CD4-positive, alpha-beta T cell (primary cell): ENCODE data around the gene ADAD1. TPM values are rescaled to one million over a fixed set of nuclear protein-coding genes. Genes with fewer than 3 reads are reported as not detected.

Experiments used
- ATAC-seq: fragments of 200-7000 bp; cut with Tn5 transposase; one replicate; pipeline ENCODE4 v1.10.0; 2022; ENCODE audit warnings: mild to moderate bottlenecking; ENCODE audit not compliant: poor library complexity
- CTCF ChIA-PET: fragments of 350-600 bp; sonication (Branson Sonifier 250); formaldehyde crosslinking; loops from one replicate; lab custom pipeline; 2021; ENCODE audit warnings: antibody characterized with exemption, inconsistent platforms; lab: Charles Lee
- POLR2A ChIA-PET: fragments of 350-600 bp; sonication (Branson Sonifier 250); formaldehyde crosslinking; loops from one replicate; lab custom pipeline; 2021; ENCODE audit warnings: antibody characterized with exemption, inconsistent platforms; lab: Charles Lee
- DNase-seq, 14 experiments: peaks; one replicate each; pipeline ENCODE4 v3.0.0-alpha.2; 2013 to 2020; ENCODE audit warnings: mixed read lengths in 2 of 14
- H3K27ac ChIP-seq, 2 donors: one replicate each; pipeline versions ENCODE4 v1.5.1 to v1.7.0; 2013; ENCODE audit warnings: low read length in 2 of 2, low read depth in 1 of 2, mild to moderate bottlenecking in 1 of 2
- H3K27me3 ChIP-seq, 2 experiments: 1 replicate in 1 of 2; 2 replicates in 1 of 2; pipeline versions ENCODE4 v1.6.1 to v1.7.0; 2013; ENCODE audit warnings: low read length in 2 of 2, control low read depth in 1 of 2, mild to moderate bottlenecking in 1 of 2, moderate library complexity in 1 of 2; ENCODE audit not compliant: insufficient read depth in 2 of 2, control insufficient read depth in 1 of 2
- H3K36me3 ChIP-seq: one replicate; pipeline ENCODE4 v1.6.1; 2013; ENCODE audit warnings: low read length, control low read depth; ENCODE audit not compliant: insufficient read depth
- H3K4me1 ChIP-seq: one replicate; pipeline ENCODE4 v1.6.1; 2013; ENCODE audit warnings: low read length, control low read depth; ENCODE audit not compliant: insufficient read depth
- H3K4me3 ChIP-seq: one replicate; pipeline ENCODE4 v1.5.1; 2013; ENCODE audit warnings: mild to moderate bottlenecking, low read length, moderate library complexity
- H3K9me3 ChIP-seq, 2 experiments: 1 replicate in 1 of 2; 2 replicates in 1 of 2; pipeline versions ENCODE4 v1.6.1 to v1.7.0; 2013; ENCODE audit warnings: low read length in 2 of 2, mild to moderate bottlenecking in 2 of 2, control low read depth in 1 of 2, moderate library complexity in 1 of 2; ENCODE audit not compliant: control insufficient read depth in 1 of 2, insufficient read depth in 1 of 2
- H3K27ac Mint-ChIP-seq: one replicate; pipeline ENCODE4 v1.8.0; 2020; ENCODE audit warnings: mixed read lengths
- H3K27me3 Mint-ChIP-seq: one replicate; pipeline ENCODE4 v1.8.0; 2021; ENCODE audit warnings: mixed read lengths
- H3K36me3 Mint-ChIP-seq: one replicate; pipeline ENCODE4 v1.8.0; 2021; ENCODE audit warnings: low read depth, mixed read lengths
- H3K4me1 Mint-ChIP-seq: one replicate; pipeline ENCODE4 v1.8.0; 2021; ENCODE audit warnings: low read depth, mixed read lengths
- H3K4me3 Mint-ChIP-seq: one replicate; pipeline ENCODE4 v1.8.0; 2020; ENCODE audit warnings: mild to moderate bottlenecking, mixed read lengths
- H3K9me3 Mint-ChIP-seq: one replicate; pipeline ENCODE4 v1.8.0; 2020; ENCODE audit warnings: mixed read lengths
- CTCF ChIP-seq: fragments of 200-600 bp; IDR thresholded peaks from one replicate; pipeline ENCODE4 v1.8.0; 2022; ENCODE audit warnings: antibody characterized with exemption, mild to moderate bottlenecking
- intact Hi-C, 2 experiments: fragments of 100-400 bp; cut with DNase I in 1 of 2; cut with micrococcal nuclease in 1 of 2; formaldehyde crosslinking; loops; one replicate each; pipeline versions ENCODE4 v1.15.1 to v1.9.0; 2023 to 2025; cut with DNase I, micrococcal nuclease
- total RNA-seq, 174 experiments: library from RNA in 2 of 174; stranded (reverse) in 2 of 174; gene quantifications; one replicate each; pipeline ENCODE4 v1.2.3 and lab custom pipeline; 2021 to 2026

ADAD1 gene
- total RNA-seq, 2 experiments from 2014 or later = not detected

GRCh38 chr4:122379239-122379638 lies 428 bp downstream of the ADAD1 start:
- Histone ChIP-seq H3K27ac (no peak overlapping the region), H3K4me3 (no peak overlapping the region), H3K27me3 (no peaks in the 10 kb centered on the region), H3K4me1 (no peaks in the 10 kb centered on the region), H3K36me3 (no peaks in the 10 kb centered on the region), H3K9me3 (peaks cover 0 to 7% of the 10 kb centered on the region in 2 experiments)
- POLR2A ChIA-PET = no interaction called here
- TF ChIP-seq CTCF = no peak
- no peaks in the 10 kb centered on the region for H3K4me1 Mint-ChIP-seq
- ATAC-seq = no peak
- DNase-seq = no peak
- H3K4me3 Mint-ChIP-seq = no peak overlapping the region
- H3K27me3 Mint-ChIP-seq = no peaks in the 10 kb centered on the region
- no peaks in the 10 kb centered on the region for H3K9me3 Mint-ChIP-seq
- H3K27ac Mint-ChIP-seq = no peak overlapping the region
- intact Hi-C loops = no loop called here
- CTCF ChIA-PET = interaction anchor here (1.1 kb wide), 1 partner anchor 199 kb away, joined by 3 read pairs; no protein-coding TSS in a partner anchor
- H3K36me3 Mint-ChIP-seq = no peaks in the 10 kb centered on the region

- no peak overlapping the region for H3K27ac Mint-ChIP-seq
- H3K9me3 ChIP-seq = peaks cover 0 to 12% of the 10 kb centered on the region in 2 experiments
- TF ChIP-seq CTCF = no peak
- no peaks in the 10 kb centered on the region for H3K36me3 ChIP-seq
- no peak overlapping the region for H3K4me3 Mint-ChIP-seq
- H3K4me1 ChIP-seq = no peaks in the 10 kb centered on the region
- H3K4me1 Mint-ChIP-seq = no peaks in the 10 kb centered on the region
- ATAC-seq (no peak), DNase-seq (no peak)
- H3K4me3 ChIP-seq = no peak overlapping the region
- no peak overlapping the region for H3K27ac ChIP-seq
- ChIA-PET CTCF (no interaction called here), POLR2A (interaction anchor here (0.7 kb wide), 1 partner anchor 19 kb away, joined by 3 read pairs; no protein-coding TSS in a partner anchor)
- intact Hi-C loops = no loop called here
- peaks cover 2% of the 10 kb centered on the region for H3K9me3 Mint-ChIP-seq
- H3K27me3 Mint-ChIP-seq = no peaks in the 10 kb centered on the region
- no peaks in the 10 kb centered on the region for H3K27me3 ChIP-seq
- H3K36me3 Mint-ChIP-seq = peaks cover 3% of the 10 kb centered on the region
These were observed 4.5 kb downstream of the ADAD1 start for GRCh38 chr4:122383341-122383740.

- ATAC-seq (no peak), DNase-seq (no peak)
- H3K27me3 Mint-ChIP-seq = no peaks in the 10 kb centered on the region
- no peak overlapping the region for H3K27ac ChIP-seq
- H3K27ac Mint-ChIP-seq = no peak overlapping the region
- H3K4me1 ChIP-seq = no peaks in the 10 kb centered on the region
- CTCF ChIA-PET = no interaction called here
- H3K9me3 ChIP-seq = peaks cover 0 to 8% of the 10 kb centered on the region in 2 experiments
- no peak for TF ChIP-seq CTCF
- POLR2A ChIA-PET = no interaction called here
- intact Hi-C loops = no loop called here
- H3K4me3 Mint-ChIP-seq = no peak overlapping the region
- peaks cover 2% of the 10 kb centered on the region for H3K9me3 Mint-ChIP-seq
- peaks cover 11% of the 10 kb centered on the region for H3K36me3 Mint-ChIP-seq
- no peaks in the 10 kb centered on the region for H3K36me3 ChIP-seq
- H3K4me3 ChIP-seq = no peak overlapping the region
- no peaks in the 10 kb centered on the region for H3K4me1 Mint-ChIP-seq
- H3K27me3 ChIP-seq = no peaks in the 10 kb centered on the region
These were observed 5.4 kb downstream of the ADAD1 start for GRCh38 chr4:122384245-122384644.
